WTC11 (cell line): ENCODE data around the gene STEAP1B. TPM values are rescaled to one million over a fixed set of nuclear protein-coding genes. Genes with fewer than 3 reads are reported as not detected.

ENCODE experiments used
- ATAC-seq: fragments of 200-7000 bp; cut with Tn5 transposase; 2 replicates; pipeline ENCODE4 v1.10.0; 2021; ENCODE audit warnings: mild to moderate bottlenecking, moderate library complexity
- CTCF ChIA-PET: fragments of 300-600 bp; sonication (Branson Sonifier 250); formaldehyde crosslinking; loops from one replicate; lab custom pipeline; 2021; ENCODE audit warnings: antibody characterized with exemption; lab: Charles Lee
- POLR2A ChIA-PET: fragments of 350-600 bp; sonication (Branson Sonifier 250); formaldehyde crosslinking; loops from one replicate; lab custom pipeline; 2021; ENCODE audit warnings: antibody characterized with exemption; lab: Charles Lee
- DNase-seq: peaks from one replicate; pipeline ENCODE4 v3.0.0; 2021; ENCODE audit warnings: low spot score
- H3K27ac Mint-ChIP-seq: 2 replicates; pipeline ENCODE4 v1.8.0; 2021; ENCODE audit warnings: mixed read lengths
- H3K27me3 Mint-ChIP-seq: 2 replicates; pipeline ENCODE4 v1.8.0; 2021; ENCODE audit warnings: low read depth, mild to moderate bottlenecking, moderate library complexity, mixed read lengths
- H3K36me3 Mint-ChIP-seq: 2 replicates; pipeline ENCODE4 v1.8.0; 2021; ENCODE audit warnings: mixed read lengths
- H3K4me1 Mint-ChIP-seq: 2 replicates; pipeline ENCODE4 v1.8.0; 2022; ENCODE audit warnings: mixed read lengths
- H3K4me3 Mint-ChIP-seq: 2 replicates; pipeline ENCODE4 v1.8.0; 2021; ENCODE audit warnings: mild to moderate bottlenecking, moderate library complexity, mixed read lengths
- H3K9me3 Mint-ChIP-seq: 2 replicates; pipeline ENCODE4 v1.8.0; 2021; ENCODE audit warnings: mixed read lengths
- ATF3 ChIP-seq: sonication (generic); formaldehyde crosslinking; conservative IDR thresholded peaks from 2 replicates; pipeline ENCODE4 v1.8.1; 2022; ENCODE audit warnings: mild to moderate bottlenecking, missing genetic modification reagents
- ELF4 ChIP-seq: sonication (generic); formaldehyde crosslinking; IDR thresholded peaks from 2 replicates; pipeline ENCODE4 v1.8.1; 2022; ENCODE audit warnings: low read depth, mild to moderate bottlenecking, moderate library complexity, missing genetic modification reagents
- EMX1 ChIP-seq: fragments of 250-450 bp; sonication (Bioruptor Pico); IDR thresholded peaks from 2 replicates; pipeline ENCODE4 v1.8.0; 2021; ENCODE audit warnings: mild to moderate bottlenecking
- ERG ChIP-seq: fragments of 250-450 bp; sonication (Bioruptor Pico); IDR thresholded peaks from 2 replicates; pipeline ENCODE4 v1.8.0; 2021; ENCODE audit warnings: mild to moderate bottlenecking
- ESRRA ChIP-seq: sonication (generic); formaldehyde crosslinking; IDR thresholded peaks from 2 replicates; pipeline ENCODE4 v1.8.1; 2022; ENCODE audit warnings: mild to moderate bottlenecking, missing genetic modification reagents, borderline replicate concordance
- GTF2I ChIP-seq: fragments of 250-450 bp; sonication (Bioruptor Pico); conservative IDR thresholded peaks from 2 replicates; pipeline ENCODE4 v1.4.0; 2021; ENCODE audit warnings: mild to moderate bottlenecking
- NFATC4 ChIP-seq: fragments of 250-450 bp; sonication (Bioruptor Pico); IDR thresholded peaks from 2 replicates; pipeline ENCODE4 v1.9.0; 2021; ENCODE audit warnings: mild to moderate bottlenecking
- NFE2L1 ChIP-seq: sonication (generic); formaldehyde crosslinking; IDR thresholded peaks from 2 replicates; pipeline ENCODE4 v1.8.1; 2023; ENCODE audit warnings: missing genetic modification reagents
- NR3C1 ChIP-seq: sonication (generic); formaldehyde crosslinking; conservative IDR thresholded peaks from 2 replicates; pipeline ENCODE4 v1.8.1; 2023; ENCODE audit warnings: low read depth, mild to moderate bottlenecking, missing genetic modification reagents
- SOX15 ChIP-seq: fragments of 250-450 bp; sonication (Bioruptor Pico); IDR thresholded peaks from 2 replicates; pipeline ENCODE4 v1.9.0; 2021; ENCODE audit warnings: mild to moderate bottlenecking
- TEAD4 ChIP-seq: sonication (generic); formaldehyde crosslinking; IDR thresholded peaks from 2 replicates; pipeline ENCODE4 v1.8.0; 2022; ENCODE audit warnings: mild to moderate bottlenecking, missing genetic modification reagents
- USF2 ChIP-seq: sonication (generic); formaldehyde crosslinking; IDR thresholded peaks from 2 replicates; pipeline ENCODE4 v1.8.1; 2023; ENCODE audit warnings: mild to moderate bottlenecking, missing genetic modification reagents, moderate library complexity
- ZBTB21 ChIP-seq: sonication (generic); formaldehyde crosslinking; IDR thresholded peaks from 2 replicates; pipeline ENCODE4 v1.8.1; 2023; ENCODE audit warnings: mild to moderate bottlenecking, missing genetic modification reagents, borderline replicate concordance
- ZNF138 ChIP-seq: sonication (generic); formaldehyde crosslinking; conservative IDR thresholded peaks from 2 replicates; pipeline ENCODE4 v1.8.1; 2022; ENCODE audit warnings: mild to moderate bottlenecking, moderate library complexity, missing genetic modification reagents
- ZNF423 ChIP-seq: fragments of 250-450 bp; sonication (Bioruptor Pico); IDR thresholded peaks from 2 replicates; pipeline ENCODE4 v2.1.2; 2022; ENCODE audit warnings: mild to moderate bottlenecking, moderate library complexity
- total RNA-seq: library from RNA; stranded (reverse); gene quantifications from 3 replicates; pipeline ENCODE4 v1.2.3, GENCODE V29; 2021
- TF ChIP-seq, protein P1 (sequence below): sonication (generic); formaldehyde crosslinking; IDR thresholded peaks from 2 replicates; pipeline ENCODE4 v1.8.1; 2023; ENCODE audit warnings: mild to moderate bottlenecking, missing genetic modification reagents, moderate library complexity
- TF ChIP-seq, protein P2 (sequence below): fragments of 250-450 bp; sonication (Bioruptor Pico); IDR thresholded peaks from 2 replicates; pipeline ENCODE4 v1.9.0; 2021; ENCODE audit warnings: mild to moderate bottlenecking
- TF ChIP-seq, protein P3 (sequence below): sonication (generic); formaldehyde crosslinking; IDR thresholded peaks from 2 replicates; pipeline ENCODE4 v1.8.1; 2022; ENCODE audit warnings: mild to moderate bottlenecking, moderate library complexity, missing genetic modification reagents
- TF ChIP-seq, protein P4 (sequence below): sonication (generic); formaldehyde crosslinking; IDR thresholded peaks from 2 replicates; pipeline ENCODE4 v1.8.0; 2023; ENCODE audit warnings: missing genetic modification reagents, mild to moderate bottlenecking, borderline replicate concordance
- TF ChIP-seq, protein P5 (sequence below): sonication (generic); formaldehyde crosslinking; IDR thresholded peaks from 2 replicates; pipeline ENCODE4 v1.8.1; 2023; ENCODE audit warnings: mild to moderate bottlenecking, missing genetic modification reagents

The STEAP1B gene
- total RNA-seq, 1 experiment from 2014 or later, result 5.5 TPM

DNA sequence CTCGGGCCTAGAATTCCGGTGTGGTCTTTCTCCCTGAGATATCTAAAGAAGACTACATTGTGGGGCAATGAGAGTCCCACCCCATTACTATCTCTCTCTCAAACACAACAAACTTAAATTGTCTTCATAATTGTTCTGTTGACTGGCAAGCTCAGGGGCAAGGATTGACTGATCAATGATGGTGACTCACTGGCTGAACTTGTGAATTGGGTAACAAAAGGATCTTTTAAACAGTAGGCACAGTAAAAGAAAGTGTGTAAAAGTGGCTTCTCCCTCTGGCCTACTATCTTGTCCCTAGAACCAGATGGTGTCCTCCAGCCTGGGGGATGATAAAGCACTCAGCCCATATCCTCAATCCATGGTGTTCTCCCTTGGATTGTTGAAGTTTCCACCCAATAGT, 80.0 kb downstream of the STEAP1B start:
- POLR2A ChIA-PET, result no interaction called here
- no peaks in the 10 kb centered on the region for H3K9me3 Mint-ChIP-seq
- no peak for DNase-seq
- no peak overlapping the region for H3K4me3 Mint-ChIP-seq
- CTCF ChIA-PET, result interaction anchor here (1.0 kb wide), 1 partner anchor 32 kb away, joined by 3 read pairs; no protein-coding TSS in a partner anchor
- H3K36me3 Mint-ChIP-seq, result no peaks in the 10 kb centered on the region
- H3K27ac Mint-ChIP-seq, result no peak overlapping the region
- no peak for TF ChIP-seq ERG (CRISPR knock-in tag)
- TF ChIP-seq ZNF138 (CRISPR knock-in tag), result no peak
- no peak for TF ChIP-seq ZBTB21 (CRISPR knock-in tag)
- no peak for TF ChIP-seq ATF3 (CRISPR knock-in tag)
- TF ChIP-seq NR3C1, result no peak
- no peak for TF ChIP-seq SOX15 (CRISPR knock-in tag)
- no peak for TF ChIP-seq ELF4 (CRISPR knock-in tag)
- TF ChIP-seq, protein P1, sequence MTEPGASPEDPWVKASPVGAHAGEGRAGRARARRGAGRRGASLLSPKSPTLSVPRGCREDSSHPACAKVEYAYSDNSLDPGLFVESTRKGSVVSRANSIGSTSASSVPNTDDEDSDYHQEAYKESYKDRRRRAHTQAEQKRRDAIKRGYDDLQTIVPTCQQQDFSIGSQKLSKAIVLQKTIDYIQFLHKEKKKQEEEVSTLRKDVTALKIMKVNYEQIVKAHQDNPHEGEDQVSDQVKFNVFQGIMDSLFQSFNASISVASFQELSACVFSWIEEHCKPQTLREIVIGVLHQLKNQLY (CRISPR knock-in tag), result no peak
- no peak for TF ChIP-seq TEAD4 (CRISPR knock-in tag)
- no peak for TF ChIP-seq ESRRA (CRISPR knock-in tag)
- TF ChIP-seq, protein P2, sequence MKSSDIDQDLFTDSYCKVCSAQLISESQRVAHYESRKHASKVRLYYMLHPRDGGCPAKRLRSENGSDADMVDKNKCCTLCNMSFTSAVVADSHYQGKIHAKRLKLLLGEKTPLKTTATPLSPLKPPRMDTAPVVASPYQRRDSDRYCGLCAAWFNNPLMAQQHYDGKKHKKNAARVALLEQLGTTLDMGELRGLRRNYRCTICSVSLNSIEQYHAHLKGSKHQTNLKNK (CRISPR knock-in tag), result no peak
- no peak for TF ChIP-seq USF2 (CRISPR knock-in tag)
- TF ChIP-seq, protein P3, sequence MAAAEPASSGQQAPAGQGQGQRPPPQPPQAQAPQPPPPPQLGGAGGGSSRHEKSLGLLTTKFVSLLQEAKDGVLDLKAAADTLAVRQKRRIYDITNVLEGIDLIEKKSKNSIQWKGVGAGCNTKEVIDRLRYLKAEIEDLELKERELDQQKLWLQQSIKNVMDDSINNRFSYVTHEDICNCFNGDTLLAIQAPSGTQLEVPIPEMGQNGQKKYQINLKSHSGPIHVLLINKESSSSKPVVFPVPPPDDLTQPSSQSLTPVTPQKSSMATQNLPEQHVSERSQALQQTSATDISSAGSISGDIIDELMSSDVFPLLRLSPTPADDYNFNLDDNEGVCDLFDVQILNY (CRISPR knock-in tag), result no peak
- no peak for TF ChIP-seq GTF2I (CRISPR knock-in tag)
- no peak for TF ChIP-seq EMX1 (CRISPR knock-in tag)
- no peak for TF ChIP-seq ZNF423 (CRISPR knock-in tag)
- TF ChIP-seq, protein P4, sequence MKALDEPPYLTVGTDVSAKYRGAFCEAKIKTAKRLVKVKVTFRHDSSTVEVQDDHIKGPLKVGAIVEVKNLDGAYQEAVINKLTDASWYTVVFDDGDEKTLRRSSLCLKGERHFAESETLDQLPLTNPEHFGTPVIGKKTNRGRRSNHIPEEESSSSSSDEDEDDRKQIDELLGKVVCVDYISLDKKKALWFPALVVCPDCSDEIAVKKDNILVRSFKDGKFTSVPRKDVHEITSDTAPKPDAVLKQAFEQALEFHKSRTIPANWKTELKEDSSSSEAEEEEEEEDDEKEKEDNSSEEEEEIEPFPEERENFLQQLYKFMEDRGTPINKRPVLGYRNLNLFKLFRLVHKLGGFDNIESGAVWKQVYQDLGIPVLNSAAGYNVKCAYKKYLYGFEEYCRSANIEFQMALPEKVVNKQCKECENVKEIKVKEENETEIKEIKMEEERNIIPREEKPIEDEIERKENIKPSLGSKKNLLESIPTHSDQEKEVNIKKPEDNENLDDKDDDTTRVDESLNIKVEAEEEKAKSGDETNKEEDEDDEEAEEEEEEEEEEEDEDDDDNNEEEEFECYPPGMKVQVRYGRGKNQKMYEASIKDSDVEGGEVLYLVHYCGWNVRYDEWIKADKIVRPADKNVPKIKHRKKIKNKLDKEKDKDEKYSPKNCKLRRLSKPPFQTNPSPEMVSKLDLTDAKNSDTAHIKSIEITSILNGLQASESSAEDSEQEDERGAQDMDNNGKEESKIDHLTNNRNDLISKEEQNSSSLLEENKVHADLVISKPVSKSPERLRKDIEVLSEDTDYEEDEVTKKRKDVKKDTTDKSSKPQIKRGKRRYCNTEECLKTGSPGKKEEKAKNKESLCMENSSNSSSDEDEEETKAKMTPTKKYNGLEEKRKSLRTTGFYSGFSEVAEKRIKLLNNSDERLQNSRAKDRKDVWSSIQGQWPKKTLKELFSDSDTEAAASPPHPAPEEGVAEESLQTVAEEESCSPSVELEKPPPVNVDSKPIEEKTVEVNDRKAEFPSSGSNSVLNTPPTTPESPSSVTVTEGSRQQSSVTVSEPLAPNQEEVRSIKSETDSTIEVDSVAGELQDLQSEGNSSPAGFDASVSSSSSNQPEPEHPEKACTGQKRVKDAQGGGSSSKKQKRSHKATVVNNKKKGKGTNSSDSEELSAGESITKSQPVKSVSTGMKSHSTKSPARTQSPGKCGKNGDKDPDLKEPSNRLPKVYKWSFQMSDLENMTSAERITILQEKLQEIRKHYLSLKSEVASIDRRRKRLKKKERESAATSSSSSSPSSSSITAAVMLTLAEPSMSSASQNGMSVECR (CRISPR knock-in tag), result no peak
- TF ChIP-seq NFE2L1 (CRISPR knock-in tag), result no peak
- no peak for TF ChIP-seq NFATC4 (CRISPR knock-in tag)
- TF ChIP-seq, protein P5, sequence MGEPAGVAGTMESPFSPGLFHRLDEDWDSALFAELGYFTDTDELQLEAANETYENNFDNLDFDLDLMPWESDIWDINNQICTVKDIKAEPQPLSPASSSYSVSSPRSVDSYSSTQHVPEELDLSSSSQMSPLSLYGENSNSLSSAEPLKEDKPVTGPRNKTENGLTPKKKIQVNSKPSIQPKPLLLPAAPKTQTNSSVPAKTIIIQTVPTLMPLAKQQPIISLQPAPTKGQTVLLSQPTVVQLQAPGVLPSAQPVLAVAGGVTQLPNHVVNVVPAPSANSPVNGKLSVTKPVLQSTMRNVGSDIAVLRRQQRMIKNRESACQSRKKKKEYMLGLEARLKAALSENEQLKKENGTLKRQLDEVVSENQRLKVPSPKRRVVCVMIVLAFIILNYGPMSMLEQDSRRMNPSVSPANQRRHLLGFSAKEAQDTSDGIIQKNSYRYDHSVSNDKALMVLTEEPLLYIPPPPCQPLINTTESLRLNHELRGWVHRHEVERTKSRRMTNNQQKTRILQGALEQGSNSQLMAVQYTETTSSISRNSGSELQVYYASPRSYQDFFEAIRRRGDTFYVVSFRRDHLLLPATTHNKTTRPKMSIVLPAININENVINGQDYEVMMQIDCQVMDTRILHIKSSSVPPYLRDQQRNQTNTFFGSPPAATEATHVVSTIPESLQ (CRISPR knock-in tag), result no peak
- peaks cover 11% of the 10 kb centered on the region for H3K4me1 Mint-ChIP-seq
- ATAC-seq, result no peak
- H3K27me3 Mint-ChIP-seq, result no peaks in the 10 kb centered on the region
